Ramos (cell line): ENCODE data around the gene DGKA.
"Not testable (repeated sequence)": the region's sequence is repeated elsewhere in the genome, so short reads cannot be mapped to it uniquely, and the experiment has no call there.

Experiments used
- in situ Hi-C: fragments of 300-500 bp; cut with MboI; formaldehyde crosslinking; loops from one replicate; pipeline ENCODE4 v1.14.3; 2022; ENCODE audit warnings: low sequenced_read_pairs; ENCODE audit not compliant: unreplicated experiment

Gene DGKA

GRCh38 chr12:55995366-55995765 lies 64.4 kb downstream of the DGKA start:
- in situ Hi-C loops, result no loop called here

- in situ Hi-C loops, result no loop called here
Observed at GRCh38 chr12:55996201-55996714, 65.3 kb downstream of the DGKA start.

DNA sequence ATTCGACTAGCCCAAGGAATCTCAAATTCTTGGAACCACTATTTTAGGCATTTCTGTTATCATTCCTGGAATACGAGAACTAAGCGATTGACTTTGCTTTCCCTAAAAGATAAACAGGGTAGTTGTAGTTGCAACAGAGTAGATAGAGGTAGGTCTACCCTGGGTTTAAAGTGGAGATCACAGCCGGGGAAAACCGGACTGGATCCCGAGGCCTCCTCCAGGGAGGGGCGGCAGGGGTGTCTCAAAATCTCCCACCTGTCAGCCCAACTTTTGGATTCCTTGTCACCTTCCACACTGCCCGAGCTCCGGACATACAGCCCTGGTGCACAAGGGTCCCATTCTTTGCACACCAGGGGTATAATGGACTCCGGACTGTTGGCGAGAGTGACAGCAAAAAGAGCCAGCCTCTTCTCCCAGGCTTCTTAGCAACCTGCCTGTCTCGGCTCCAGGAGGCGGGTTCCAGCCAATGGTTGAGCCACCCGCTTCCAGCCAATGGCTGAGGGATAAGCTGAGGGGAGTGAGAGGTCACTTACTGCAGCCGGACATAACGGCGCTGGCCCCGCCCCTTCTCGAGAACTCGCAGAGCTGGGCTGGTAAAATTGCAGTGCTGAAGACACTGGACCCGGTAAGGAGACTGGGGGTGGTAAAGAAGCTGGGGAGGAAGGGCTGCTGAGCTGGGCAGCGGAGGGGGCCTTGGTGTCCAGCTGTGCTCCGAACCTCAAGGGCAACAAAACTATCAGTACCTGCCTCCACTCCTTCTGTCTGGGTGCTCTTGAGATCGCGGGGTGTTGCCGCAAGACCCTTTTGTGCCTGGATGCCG lies 66.0 kb downstream of the DGKA start, which contains the start of gene SUOX:
Gene SUOX, plus strand, starts transcription at position 562 of the 820 bp plus-strand sequence. CDS start 4,946 bp downstream, outside the sequence.
- in situ Hi-C loops, result no loop called here

DNA sequence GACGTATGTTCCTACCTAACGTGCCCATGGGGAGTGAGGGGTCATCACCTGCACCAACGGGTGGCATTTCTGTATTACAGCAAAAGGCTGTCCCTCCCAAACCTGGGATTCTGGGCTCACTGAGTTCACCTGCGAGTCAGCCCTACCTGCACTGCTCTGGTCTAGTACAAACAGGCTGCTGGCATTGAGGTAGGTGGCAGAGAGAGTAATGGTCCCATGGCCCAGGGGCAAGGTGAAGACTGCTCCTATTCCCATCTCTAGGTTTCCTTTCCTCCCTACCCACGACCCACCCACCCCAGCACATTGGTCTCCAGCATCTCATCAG lies 66.5 kb downstream of the DGKA start:
- in situ Hi-C loops, result no loop called here

DNA sequence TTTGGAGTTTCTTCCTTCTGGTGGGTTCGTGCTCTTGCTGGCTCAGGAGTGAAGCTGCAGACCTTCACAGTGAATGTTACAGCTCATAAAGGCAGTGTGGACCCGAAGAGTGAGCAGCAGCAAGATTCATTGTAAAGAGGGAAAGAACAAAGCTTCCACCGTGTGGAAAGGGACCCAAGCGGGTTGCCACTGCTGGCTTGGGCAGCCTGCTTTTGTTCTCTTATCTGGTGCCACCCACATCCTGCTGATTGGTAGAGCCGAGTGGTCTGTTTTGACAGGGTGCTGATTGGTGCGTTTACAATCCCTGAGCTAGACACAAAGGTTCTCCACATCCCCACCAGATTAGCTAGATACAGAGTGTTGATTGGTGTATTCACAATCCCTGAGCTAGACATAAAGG lies 68.6 kb downstream of the DGKA start:
- in situ Hi-C loops, result not testable (repeated sequence)

GRCh38 chr12:55999999-56000540 lies 69.1 kb downstream of the DGKA start:
- in situ Hi-C loops, result not testable (repeated sequence)

DNA sequence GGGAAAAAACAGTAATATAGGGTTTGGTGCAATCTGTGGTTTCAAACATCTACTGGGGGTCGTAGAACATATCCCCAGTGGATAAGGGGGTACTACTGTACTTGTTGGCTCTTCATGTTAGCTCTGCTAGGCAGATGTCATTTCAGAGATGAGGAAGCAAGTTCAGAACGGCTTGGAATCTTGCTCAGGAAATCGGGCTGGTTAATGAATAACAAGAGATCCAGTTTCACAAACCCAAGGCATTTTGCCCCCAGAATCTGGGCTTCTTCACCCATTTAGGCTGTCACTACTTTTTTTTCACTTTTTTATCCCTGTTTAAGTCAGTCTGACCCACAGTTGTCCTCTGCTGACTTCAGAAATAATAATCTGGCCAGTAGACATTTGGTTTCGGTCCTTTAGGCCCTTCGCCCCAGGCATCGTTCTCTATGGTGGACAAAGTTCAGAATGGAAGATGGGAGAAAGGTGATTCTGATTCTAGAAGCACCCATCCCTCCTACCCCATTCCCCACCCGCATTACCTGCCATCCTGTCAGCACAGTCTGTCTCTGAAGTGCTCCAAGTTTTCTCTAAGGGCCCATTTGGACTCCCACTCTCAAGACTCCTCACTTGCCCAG lies 70.6 kb downstream of the DGKA start:
- in situ Hi-C loops, result no loop called here

DNA sequence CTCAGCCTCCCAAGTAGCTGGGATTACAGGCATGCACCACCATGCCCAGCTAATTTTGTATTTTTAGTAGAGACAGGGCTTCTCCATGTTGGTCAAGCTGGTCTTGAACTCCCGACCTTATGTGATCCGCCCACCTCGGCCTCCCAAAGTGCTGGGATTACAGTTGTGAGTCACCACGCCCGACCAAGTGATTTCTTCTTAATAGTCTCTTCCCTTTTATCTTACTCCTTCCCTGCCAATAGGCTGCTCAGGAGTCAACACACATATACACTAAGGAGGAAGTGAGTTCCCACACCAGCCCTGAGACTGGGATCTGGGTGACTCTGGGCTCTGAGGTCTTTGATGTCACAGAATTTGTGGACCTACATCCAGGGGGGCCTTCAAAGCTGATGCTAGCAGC lies 72.4 kb downstream of the DGKA start:
- in situ Hi-C loops, result not testable (repeated sequence)
